ENCODE data around the gene TBC1D22B.

GRCh38 chr6:37239950-37240713 lies 17.4 kb upstream of the TBC1D22B start:
- no peak for TF ChIP-seq POLR2A (IDR thresholded peaks at IDR 0.05; ENCODE audit: low read depth, low read length)
- TF ChIP-seq POLR2AphosphoS5 (IDR thresholded peaks at IDR 0.05; ENCODE audit: low read depth, low read length), result no peak
- no peak for TF ChIP-seq TAF1 (IDR thresholded peaks at IDR 0.05; ENCODE audit: borderline replicate concordance, low read depth, low read length)

All from GM12892 (cell line).